Retina (tissue), 1 donor: ENCODE data around the gene CRYBA4.

Experiments used
- DNase-seq: peaks from one replicate; pipeline ENCODE4 v3.0.0-alpha.2; 2016

The CRYBA4 gene

GRCh38 chr22:26631282-26631681, 9.5 kb downstream of the CRYBA4 start:
- no peak for DNase-seq

GRCh38 chr22:26632422-26633155, 10.8 kb downstream of the CRYBA4 start:
- no peak for DNase-seq

- DNase-seq: no peak
These were observed 12.4 kb downstream of the CRYBA4 start for GRCh38 chr22:26634189-26634588.

GRCh38 chr22:26635117-26635516, 13.4 kb downstream of the CRYBA4 start:
- no peak for DNase-seq

- DNase-seq: no peak
These were observed 14.5 kb downstream of the CRYBA4 start for GRCh38 chr22:26636296-26636695.

GRCh38 chr22:26642465-26643417, 21.0 kb downstream of the CRYBA4 start:
- DNase-seq: peak; percentile 70

- no peak for DNase-seq
These were observed 21.8 kb downstream of the CRYBA4 start for GRCh38 chr22:26643418-26644100.

GRCh38 chr22:26646158-26646557, 24.4 kb downstream of the CRYBA4 start:
- peak; percentile 71 for DNase-seq

- DNase-seq: peak; percentile 93
These were observed 26.3 kb downstream of the CRYBA4 start for GRCh38 chr22:26648011-26648497.

GRCh38 chr22:26648528-26649388, 27.0 kb downstream of the CRYBA4 start:
- peak; percentile 47 for DNase-seq

GRCh38 chr22:26650722-26651421, 29.1 kb downstream of the CRYBA4 start:
- DNase-seq: no peak

- DNase-seq: no peak
These were observed 30.1 kb downstream of the CRYBA4 start for GRCh38 chr22:26651815-26652214.

GRCh38 chr22:26656891-26657851, 35.4 kb downstream of the CRYBA4 start, which contains the start of gene MIAT:
TSS of gene MIAT (plus strand) at chr22:26657588.
- DNase-seq: peak; percentile 88

- no peak for DNase-seq
These were observed 36.4 kb downstream of the CRYBA4 start for GRCh38 chr22:26658161-26658560.

- DNase-seq: peak; percentile 84
These were observed 37.1 kb downstream of the CRYBA4 start for GRCh38 chr22:26658671-26659478.

GRCh38 chr22:26660356-26660755, 38.6 kb downstream of the CRYBA4 start:
- DNase-seq: no peak

- peak; percentile 77 for DNase-seq
These were observed 39.3 kb downstream of the CRYBA4 start for GRCh38 chr22:26660961-26661578.

GRCh38 chr22:26662160-26662559, 40.4 kb downstream of the CRYBA4 start:
- DNase-seq: no peak
